Measurements from ENCODE around the gene TMEM97.

The TMEM97 gene

DNA sequence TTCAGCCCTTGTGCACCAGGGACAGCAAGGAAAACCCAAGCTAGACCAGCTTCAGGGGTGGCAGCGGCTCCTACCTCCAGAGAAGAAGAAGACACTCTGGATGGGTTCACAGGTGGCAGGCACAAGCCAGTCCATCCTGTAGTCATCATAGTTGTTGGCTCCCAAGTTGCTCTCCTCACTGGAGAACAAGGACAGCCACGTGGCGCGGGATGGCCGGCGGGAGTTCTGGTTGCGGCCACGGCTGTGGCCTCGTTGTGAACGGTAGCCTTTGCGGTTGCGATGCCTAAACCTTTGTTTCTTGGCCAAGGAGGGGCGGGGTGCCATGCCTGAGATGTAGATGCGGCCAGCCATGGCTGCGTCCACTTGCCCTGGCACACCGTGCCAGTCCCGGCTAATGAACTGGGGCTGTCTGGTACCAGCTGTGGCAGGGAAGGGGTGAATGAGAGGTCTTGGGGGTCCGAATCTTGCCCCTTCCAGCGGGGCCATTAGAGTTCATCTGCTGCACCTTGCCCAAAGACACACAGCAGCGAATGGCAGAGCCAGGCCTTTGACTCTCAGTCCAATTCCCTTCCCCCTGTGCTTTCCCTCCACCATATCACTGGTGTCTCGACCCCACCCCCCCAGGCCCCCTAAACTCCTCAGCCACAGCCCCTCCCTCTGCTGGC, 48.8 kb downstream of the TMEM97 start:
- DNase-seq = no peak

DNA sequence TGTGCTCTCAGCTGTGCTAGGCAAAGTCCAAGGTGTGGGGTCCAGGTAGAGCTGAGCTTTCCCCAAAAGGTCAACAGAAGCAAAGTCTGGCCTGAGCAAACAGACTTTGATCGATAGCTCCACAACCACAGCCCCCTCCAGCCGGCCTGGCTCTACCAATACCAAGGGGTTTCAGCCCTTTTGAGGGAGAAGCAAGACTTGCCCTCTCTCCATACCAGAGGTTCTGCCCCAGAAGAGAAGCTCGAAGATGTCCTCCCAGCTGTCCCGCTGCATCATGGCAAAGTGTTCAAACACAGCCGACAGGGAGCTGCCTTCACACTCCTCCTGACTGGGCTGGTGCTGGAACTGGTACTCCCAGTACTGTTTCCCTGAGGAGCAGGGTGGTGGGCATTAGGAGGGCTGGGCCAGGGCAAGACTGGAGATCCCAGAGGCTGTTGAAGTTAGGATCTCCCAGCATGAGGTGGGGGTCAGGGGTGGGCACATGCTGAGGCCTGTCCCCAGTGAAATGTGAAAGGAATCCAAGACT, 49.4 kb downstream of the TMEM97 start:
- DNase-seq = no peak

DNA sequence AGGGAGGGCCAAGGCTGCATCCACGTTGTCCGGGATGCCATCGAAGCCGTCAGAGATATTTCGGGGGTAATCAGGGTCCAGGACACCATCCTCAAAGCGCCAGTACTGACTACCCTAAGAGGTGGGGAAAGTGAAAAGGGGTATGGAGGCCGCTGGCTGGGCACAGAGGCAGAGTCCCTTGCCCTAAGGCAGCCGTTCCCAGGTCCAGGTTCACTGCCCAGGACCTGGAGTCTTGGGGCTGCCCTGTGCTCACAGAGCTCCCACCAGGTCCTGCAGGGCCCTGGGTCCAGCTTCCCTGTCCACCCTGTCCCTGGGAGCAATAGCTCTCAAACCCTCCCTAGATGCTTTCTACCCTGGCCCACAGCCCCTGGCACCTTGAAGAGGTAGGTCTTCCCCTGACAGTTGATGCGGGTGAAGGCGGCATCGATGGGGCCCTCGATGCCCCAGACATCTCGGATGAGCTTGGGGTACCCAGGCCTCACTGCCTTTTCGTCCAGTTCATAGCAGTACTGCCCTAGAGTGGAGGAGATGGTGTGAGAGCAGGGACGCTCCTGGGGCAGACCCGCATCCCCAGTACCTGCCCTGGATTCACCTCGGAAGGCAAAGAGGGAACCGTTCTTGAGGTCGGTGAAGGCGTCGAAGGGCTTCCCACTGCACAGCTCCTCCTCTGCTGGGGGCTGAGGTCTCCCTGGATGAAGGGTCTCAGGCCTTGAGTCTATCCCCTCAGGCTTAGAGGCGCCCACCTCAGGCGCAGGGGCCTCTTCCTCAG, 50.1 kb downstream of the TMEM97 start:
- DNase-seq = no peak

DNA sequence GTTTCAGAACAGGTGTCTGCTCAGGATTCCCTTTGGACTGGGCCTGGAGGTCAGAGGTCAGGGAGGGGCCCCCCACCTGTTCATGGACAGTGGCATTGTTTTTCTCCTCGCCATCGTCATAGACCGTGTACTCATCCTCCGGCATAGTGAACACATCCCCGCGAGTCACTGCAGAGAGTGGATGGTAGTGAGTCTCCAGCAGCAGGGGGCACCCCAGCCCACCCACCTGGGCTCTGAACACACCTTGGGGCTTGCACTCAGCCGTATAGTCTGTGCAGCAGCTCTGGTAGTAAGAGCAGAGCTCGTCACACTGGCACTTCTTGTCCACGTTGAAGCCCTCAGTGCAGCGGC, 50.7 kb downstream of the TMEM97 start:
- DNase-seq = no peak

DNA sequence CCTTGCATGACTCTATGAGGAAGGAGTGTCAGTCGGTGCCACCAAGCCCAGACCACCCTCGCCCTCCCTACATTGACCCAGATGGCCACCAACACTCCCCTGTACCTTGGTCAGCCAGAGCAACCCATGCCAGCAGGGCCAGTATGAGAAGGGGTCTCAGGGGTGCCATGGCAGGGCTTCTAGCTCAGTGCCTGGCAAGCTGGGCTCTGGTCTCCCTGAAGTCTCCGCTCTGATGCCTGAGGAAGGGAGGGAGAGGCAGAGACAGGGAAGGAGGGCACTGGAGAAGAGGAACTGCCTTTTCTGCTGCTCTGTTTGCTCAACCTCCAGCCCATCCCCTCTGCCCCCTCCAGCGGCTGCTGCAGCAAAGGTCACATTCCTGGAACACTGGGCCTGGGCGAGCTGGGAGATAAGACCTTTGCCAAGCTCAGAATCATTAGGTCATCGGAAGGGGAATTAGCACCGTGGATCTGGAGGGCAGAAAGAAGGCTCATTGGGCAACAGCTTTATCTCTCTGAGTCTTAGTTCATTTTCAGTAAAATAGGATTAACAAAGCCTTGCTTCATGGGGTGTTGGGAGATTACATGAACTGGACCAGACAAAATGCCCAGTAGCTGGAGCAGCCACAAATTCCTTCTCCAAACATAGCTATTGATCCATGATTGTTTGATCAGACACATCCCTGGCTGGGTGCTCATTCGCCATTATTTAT, 51.2 kb downstream of the TMEM97 start, which contains the start of gene VTN:
VTN (minus strand) TSS at position 273 of the 709 bp plus-strand sequence; CDS start at position 169, 104 bp downstream.
- peak; percentile 49 for DNase-seq

DNA sequence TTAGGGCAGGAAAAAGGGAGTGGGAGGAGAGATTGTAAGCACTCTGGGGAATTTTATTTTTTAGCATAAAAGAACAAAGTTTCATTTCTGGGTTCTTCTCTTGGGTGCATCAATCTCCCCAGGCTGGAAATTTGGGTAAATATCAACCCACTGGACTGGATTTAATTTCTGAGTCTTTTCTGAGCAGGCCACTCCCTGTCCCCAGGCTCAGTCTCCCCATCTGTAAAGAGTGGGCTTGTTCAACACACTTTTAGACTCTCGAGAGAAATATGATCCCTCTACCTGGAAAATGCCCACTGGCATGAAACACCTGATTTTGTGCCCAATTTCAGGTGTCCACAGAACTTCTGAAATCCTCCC, 51.7 kb downstream of the TMEM97 start:
- no peak for DNase-seq

DNA sequence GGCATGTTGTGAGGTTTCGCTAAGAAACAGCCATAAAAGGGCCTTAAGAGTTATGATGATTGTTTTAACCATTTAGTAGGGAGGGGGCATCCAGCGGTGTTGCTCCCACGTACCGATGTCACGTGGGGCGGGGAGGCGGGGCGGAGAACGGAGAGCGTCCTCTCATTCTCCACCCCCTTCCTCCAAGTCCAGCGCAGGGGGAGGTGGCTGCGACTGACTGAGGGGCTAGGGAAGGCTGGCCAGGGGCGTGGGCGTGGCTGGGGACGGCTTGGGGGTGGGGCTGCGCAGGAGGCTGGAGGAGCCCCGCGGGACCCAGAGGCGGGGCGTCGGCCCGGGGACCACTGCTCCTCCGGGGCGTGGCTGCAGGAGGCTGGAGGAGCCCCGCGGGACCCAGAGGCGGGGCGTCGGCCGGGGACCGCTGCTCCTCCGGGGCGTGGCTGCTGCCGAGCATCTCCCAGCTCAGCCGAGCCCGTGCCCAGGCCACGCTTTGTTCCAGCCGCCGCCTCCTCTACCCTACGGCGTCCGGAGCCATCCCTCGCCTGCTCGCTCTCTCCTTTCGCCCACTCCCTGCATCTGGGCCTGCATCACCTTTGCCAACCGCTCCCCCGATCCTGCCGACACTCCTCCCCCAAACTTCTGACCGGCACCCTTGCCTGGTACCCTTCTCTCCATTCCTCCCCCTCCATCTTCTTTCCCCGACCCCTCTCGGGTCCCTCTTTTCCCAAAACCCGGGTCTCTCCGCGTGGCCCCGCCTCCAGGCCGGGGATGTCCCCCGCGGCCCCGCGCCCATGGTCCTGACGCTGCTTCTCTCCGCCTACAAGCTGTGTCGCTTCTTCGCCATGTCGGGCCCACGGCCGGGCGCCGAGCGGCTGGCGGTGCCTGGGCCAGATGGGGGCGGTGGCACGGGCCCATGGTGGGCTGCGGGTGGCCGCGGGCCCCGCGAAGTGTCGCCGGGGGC, 52.5 kb downstream of the TMEM97 start, which contains the start of gene SARM1:
SARM1 (plus strand) TSS at position 450 of the 958 bp plus-strand sequence; CDS start at position 789, 339 bp downstream.
- DNase-seq = peak; percentile 93

DNA sequence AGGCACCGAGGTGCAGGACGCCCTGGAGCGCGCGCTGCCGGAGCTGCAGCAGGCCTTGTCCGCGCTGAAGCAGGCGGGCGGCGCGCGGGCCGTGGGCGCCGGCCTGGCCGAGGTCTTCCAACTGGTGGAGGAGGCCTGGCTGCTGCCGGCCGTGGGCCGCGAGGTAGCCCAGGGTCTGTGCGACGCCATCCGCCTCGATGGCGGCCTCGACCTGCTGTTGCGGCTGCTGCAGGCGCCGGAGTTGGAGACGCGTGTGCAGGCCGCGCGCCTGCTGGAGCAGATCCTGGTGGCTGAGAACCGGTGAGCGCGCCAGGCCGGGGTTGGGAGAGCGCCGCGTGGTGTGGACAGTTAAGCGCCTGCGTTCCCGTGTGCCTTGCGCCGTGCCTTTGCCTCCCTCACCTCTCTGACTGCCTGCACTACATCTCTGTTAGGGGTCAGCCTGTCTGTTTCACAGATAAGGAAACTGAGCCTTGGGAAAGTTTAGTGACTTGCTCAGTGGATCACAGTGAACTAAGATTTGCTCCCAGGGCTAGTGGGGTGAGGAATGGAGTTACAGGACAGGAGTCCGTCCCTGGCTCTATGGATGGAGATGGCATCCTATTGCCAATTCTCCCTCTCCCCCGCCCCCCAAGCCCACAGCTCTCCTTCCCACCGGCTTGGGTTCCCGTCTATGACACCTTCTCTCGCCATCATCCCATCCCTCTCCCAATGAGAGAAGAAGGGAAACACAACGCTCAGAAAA, 53.4 kb downstream of the TMEM97 start:
- DNase-seq = peak; percentile 76

DNA sequence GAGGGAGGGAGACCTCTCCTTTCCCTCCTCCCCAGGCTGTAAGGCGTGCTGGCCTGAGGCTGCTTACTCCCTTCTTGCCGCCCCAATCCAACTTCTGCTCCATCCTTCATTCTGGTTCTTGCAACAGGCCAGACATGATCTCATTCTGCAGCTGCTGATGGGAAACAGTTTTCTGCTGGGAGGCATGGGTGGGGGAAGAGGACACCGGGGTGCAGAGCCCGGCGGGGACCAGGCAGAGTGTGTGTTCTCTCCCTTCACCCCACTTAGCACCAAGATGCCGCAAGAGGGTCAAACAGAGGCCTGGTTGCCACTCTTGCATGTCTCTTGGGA, 53.9 kb downstream of the TMEM97 start:
- DNase-seq = peak; percentile 16

All from retina (tissue), 1 donor.